Measurements from ENCODE around the gene PRR9. TPM values are rescaled to one million over a fixed set of nuclear protein-coding genes. Genes with fewer than 3 reads are reported as not detected.

PRR9 gene
- total and polyA plus RNA-seq, 2 of the 8 experiments (the other 6 are each of a cell fraction or from before 2014, with no cell fraction given): not detected

DNA sequence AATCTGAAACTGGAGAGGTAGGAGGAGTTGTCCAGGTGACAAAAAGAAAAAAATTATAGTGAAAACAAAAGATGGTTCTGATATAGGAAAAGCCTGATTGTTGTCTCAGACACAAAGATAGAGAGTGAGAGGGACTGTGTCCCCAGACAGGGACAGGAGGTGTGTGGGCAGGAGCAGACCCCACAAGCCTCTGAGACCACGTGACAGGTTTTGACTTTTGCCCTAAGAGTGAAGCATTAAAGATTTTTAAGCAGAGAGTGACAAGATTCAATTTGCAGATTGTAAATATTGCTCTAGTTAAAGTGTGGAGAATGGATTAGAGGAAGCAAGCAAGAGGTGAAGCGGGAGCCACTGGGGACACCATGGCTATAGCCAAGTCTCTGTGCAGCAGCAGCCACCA is 10.4 kb downstream of the PRR9 start (continued):
- TF ChIP-seq, protein P1, sequence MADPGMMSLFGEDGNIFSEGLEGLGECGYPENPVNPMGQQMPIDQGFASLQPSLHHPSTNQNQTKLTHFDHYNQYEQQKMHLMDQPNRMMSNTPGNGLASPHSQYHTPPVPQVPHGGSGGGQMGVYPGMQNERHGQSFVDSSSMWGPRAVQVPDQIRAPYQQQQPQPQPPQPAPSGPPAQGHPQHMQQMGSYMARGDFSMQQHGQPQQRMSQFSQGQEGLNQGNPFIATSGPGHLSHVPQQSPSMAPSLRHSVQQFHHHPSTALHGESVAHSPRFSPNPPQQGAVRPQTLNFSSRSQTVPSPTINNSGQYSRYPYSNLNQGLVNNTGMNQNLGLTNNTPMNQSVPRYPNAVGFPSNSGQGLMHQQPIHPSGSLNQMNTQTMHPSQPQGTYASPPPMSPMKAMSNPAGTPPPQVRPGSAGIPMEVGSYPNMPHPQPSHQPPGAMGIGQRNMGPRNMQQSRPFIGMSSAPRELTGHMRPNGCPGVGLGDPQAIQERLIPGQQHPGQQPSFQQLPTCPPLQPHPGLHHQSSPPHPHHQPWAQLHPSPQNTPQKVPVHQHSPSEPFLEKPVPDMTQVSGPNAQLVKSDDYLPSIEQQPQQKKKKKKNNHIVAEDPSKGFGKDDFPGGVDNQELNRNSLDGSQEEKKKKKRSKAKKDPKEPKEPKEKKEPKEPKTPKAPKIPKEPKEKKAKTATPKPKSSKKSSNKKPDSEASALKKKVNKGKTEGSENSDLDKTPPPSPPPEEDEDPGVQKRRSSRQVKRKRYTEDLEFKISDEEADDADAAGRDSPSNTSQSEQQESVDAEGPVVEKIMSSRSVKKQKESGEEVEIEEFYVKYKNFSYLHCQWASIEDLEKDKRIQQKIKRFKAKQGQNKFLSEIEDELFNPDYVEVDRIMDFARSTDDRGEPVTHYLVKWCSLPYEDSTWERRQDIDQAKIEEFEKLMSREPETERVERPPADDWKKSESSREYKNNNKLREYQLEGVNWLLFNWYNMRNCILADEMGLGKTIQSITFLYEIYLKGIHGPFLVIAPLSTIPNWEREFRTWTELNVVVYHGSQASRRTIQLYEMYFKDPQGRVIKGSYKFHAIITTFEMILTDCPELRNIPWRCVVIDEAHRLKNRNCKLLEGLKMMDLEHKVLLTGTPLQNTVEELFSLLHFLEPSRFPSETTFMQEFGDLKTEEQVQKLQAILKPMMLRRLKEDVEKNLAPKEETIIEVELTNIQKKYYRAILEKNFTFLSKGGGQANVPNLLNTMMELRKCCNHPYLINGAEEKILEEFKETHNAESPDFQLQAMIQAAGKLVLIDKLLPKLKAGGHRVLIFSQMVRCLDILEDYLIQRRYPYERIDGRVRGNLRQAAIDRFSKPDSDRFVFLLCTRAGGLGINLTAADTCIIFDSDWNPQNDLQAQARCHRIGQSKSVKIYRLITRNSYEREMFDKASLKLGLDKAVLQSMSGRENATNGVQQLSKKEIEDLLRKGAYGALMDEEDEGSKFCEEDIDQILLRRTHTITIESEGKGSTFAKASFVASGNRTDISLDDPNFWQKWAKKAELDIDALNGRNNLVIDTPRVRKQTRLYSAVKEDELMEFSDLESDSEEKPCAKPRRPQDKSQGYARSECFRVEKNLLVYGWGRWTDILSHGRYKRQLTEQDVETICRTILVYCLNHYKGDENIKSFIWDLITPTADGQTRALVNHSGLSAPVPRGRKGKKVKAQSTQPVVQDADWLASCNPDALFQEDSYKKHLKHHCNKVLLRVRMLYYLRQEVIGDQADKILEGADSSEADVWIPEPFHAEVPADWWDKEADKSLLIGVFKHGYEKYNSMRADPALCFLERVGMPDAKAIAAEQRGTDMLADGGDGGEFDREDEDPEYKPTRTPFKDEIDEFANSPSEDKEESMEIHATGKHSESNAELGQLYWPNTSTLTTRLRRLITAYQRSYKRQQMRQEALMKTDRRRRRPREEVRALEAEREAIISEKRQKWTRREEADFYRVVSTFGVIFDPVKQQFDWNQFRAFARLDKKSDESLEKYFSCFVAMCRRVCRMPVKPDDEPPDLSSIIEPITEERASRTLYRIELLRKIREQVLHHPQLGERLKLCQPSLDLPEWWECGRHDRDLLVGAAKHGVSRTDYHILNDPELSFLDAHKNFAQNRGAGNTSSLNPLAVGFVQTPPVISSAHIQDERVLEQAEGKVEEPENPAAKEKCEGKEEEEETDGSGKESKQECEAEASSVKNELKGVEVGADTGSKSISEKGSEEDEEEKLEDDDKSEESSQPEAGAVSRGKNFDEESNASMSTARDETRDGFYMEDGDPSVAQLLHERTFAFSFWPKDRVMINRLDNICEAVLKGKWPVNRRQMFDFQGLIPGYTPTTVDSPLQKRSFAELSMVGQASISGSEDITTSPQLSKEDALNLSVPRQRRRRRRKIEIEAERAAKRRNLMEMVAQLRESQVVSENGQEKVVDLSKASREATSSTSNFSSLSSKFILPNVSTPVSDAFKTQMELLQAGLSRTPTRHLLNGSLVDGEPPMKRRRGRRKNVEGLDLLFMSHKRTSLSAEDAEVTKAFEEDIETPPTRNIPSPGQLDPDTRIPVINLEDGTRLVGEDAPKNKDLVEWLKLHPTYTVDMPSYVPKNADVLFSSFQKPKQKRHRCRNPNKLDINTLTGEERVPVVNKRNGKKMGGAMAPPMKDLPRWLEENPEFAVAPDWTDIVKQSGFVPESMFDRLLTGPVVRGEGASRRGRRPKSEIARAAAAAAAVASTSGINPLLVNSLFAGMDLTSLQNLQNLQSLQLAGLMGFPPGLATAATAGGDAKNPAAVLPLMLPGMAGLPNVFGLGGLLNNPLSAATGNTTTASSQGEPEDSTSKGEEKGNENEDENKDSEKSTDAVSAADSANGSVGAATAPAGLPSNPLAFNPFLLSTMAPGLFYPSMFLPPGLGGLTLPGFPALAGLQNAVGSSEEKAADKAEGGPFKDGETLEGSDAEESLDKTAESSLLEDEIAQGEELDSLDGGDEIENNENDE (IDR thresholded peaks at IDR 0.05; ENCODE audit: insufficient replicate concordance, low read length): no peak
- TF ChIP-seq RFX5 (IDR thresholded peaks at IDR 0.05; ENCODE audit: borderline replicate concordance, low read depth, low read length) (no peak), KDM5A (IDR thresholded peaks at IDR 0.05; ENCODE audit: low read length) (no peak), ASH2L (IDR thresholded peaks at IDR 0.05; ENCODE audit: low read length) (no peak), SRF (IDR thresholded peaks at IDR 0.05; ENCODE audit: low read depth, low read length) (no peak), KDM1A (IDR thresholded peaks at IDR 0.05; ENCODE audit: borderline replicate concordance, low read length) (no peak), JUND (IDR thresholded peaks at IDR 0.05; ENCODE audit: low read length) (no peak), EP300 (IDR thresholded peaks at IDR 0.05; ENCODE audit: borderline replicate concordance in 1 of 2, low read depth in 2 of 2, low read length in 2 of 2) (no peak), MAFK (IDR thresholded peaks at IDR 0.05; ENCODE audit: low read depth, low read length) (no peak), POLR2A (IDR thresholded peaks at IDR 0.05; ENCODE audit: control extremely low read depth in 1 of 2, low read depth in 2 of 2, low read length in 2 of 2) (no peak), SP1 (IDR thresholded peaks at IDR 0.05; ENCODE audit: low read depth, low read length) (no peak), BRCA1 (IDR thresholded peaks at IDR 0.05; ENCODE audit: low read depth, low read length) (no peak), SUZ12 (IDR thresholded peaks at IDR 0.05; ENCODE audit: low read length) (no peak)

Measured in H1 (cell line).